A673 (cell line): ENCODE results near the gene N4BP3. TPM values are rescaled to one million over a fixed set of nuclear protein-coding genes. Genes with fewer than 3 reads are reported as not detected.
A peak's percentile ranks its signal among the peaks of the same experiment; 100 is the strongest.

ENCODE experiments used
- BruUV-seq: library from RNA; stranded (reverse); fragments of 400-500 nt; replicated peaks from 2 replicates; lab custom pipeline; 2021; lab: Mats Ljungman, UMichigan
- CTCF ChIA-PET: fragments of 300-600 bp; sonication (Branson Sonifier 250); formaldehyde crosslinking; loops from one replicate; lab custom pipeline; 2022; ENCODE audit warnings: antibody characterized with exemption; lab: Charles Lee
- POLR2A ChIA-PET: fragments of 300-600 bp; sonication (Branson Sonifier 250); formaldehyde crosslinking; loops from one replicate; lab custom pipeline; 2022; ENCODE audit warnings: antibody characterized with exemption; ENCODE audit not compliant: low non-redundant PET; lab: Charles Lee
- DNase-seq: peaks from one replicate; pipeline ENCODE4 v3.0.0-alpha.2; 2015; ENCODE audit warnings: low spot score
- H3K27ac ChIP-seq: fragments of 200-600 bp; sonication (generic); 2 replicates; pipeline ENCODE4 v1.5.1; 2016; ENCODE audit warnings: mixed run types, low read depth, mild to moderate bottlenecking, mixed read lengths, antibody characterized with exemption, low read length; ENCODE audit not compliant: poor library complexity, severe bottlenecking
- H3K27me3 ChIP-seq: fragments of 200-600 bp; sonication (generic); replicated peaks from 2 replicates; pipeline ENCODE4 v1.6.1; 2017; ENCODE audit warnings: mixed run types, low read depth, mild to moderate bottlenecking, mixed read lengths, antibody characterized with exemption, low read length; ENCODE audit not compliant: insufficient read depth, poor library complexity
- H3K36me3 ChIP-seq: fragments of 200-600 bp; sonication (generic); 2 replicates; pipeline ENCODE4 v1.6.1; 2016; ENCODE audit warnings: mixed run types, mild to moderate bottlenecking, mixed read lengths, antibody characterized with exemption, low read length; ENCODE audit not compliant: insufficient read depth, poor library complexity, severe bottlenecking
- H3K4me1 ChIP-seq: fragments of 200-600 bp; sonication (generic); 2 replicates; pipeline ENCODE4 v1.6.1; 2017; ENCODE audit warnings: mixed run types, mild to moderate bottlenecking, mixed read lengths, antibody characterized with exemption, low read length; ENCODE audit not compliant: insufficient read depth, poor library complexity, severe bottlenecking
- H3K4me3 ChIP-seq: fragments of 200-600 bp; sonication (generic); 2 replicates; pipeline ENCODE4 v1.5.1; 2016; ENCODE audit warnings: low read depth, mixed run types, mild to moderate bottlenecking, mixed read lengths, low read length; ENCODE audit not compliant: poor library complexity, severe bottlenecking
- H3K9me3 ChIP-seq: fragments of 200-600 bp; sonication (generic); 2 replicates; pipeline ENCODE4 v1.6.1; 2016; ENCODE audit warnings: mixed run types, low read depth, mild to moderate bottlenecking, mixed read lengths, antibody characterized with exemption, low read length; ENCODE audit not compliant: poor library complexity, severe bottlenecking
- CTCF ChIP-seq: fragments of 300-800, 200-600 bp; sonication (generic); conservative IDR thresholded peaks from 2 replicates; pipeline ENCODE4 v1.5.1; 2017; ENCODE audit warnings: low read depth, mild to moderate bottlenecking, antibody characterized with exemption, low read length, moderate library complexity, mixed read lengths
- EZH2 ChIP-seq: fragments of 200-600 bp; sonication (generic); IDR thresholded peaks from 2 replicates; pipeline ENCODE4 v1.6.1; 2017; ENCODE audit warnings: borderline replicate concordance, low read depth, mild to moderate bottlenecking, mixed read lengths, antibody characterized with exemption, low read length; ENCODE audit not compliant: poor library complexity, severe bottlenecking
- intact Hi-C: fragments of 100-400 bp; cut with micrococcal nuclease; formaldehyde crosslinking; loops from one replicate; pipeline ENCODE4 v1.10.0; 2022; ENCODE audit not compliant: unreplicated experiment
- total RNA-seq: library from RNA; stranded (reverse); gene quantifications from 2 replicates; pipeline ENCODE4 v1.2.3, GENCODE V29; 2021

N4BP3 gene
- total RNA-seq, 1 experiment from 2014 or later = 0.73 TPM

- no TSS peak for BruUV-seq
- intact Hi-C loops = no loop called here
Measured at GRCh38 chr5:178115814-178116142, 2.4 kb downstream of the N4BP3 start.

GRCh38 chr5:178116143-178116885, 3.0 kb downstream of the N4BP3 start:
- no peaks in the 10 kb centered on the region for H3K36me3 ChIP-seq
- TF ChIP-seq CTCF = no peak
- no peak for TF ChIP-seq EZH2
- DNase-seq = peak; percentile 22
- no peaks in the 10 kb centered on the region for H3K27me3 ChIP-seq
- peaks cover 24% of the 10 kb centered on the region for H3K4me1 ChIP-seq
- no peaks in the 10 kb centered on the region for H3K9me3 ChIP-seq
- no TSS peak for BruUV-seq
- H3K4me3 ChIP-seq = no peak overlapping the region
- ChIA-PET POLR2A (no interaction called here), CTCF (no interaction called here)
- intact Hi-C loops = no loop called here
- H3K27ac ChIP-seq = no peak overlapping the region

More at GRCh38 chr5:178115814-178116142, 2.4 kb downstream of the N4BP3 start:
- POLR2A ChIA-PET = no interaction called here
- H3K36me3 ChIP-seq = no peaks in the 10 kb centered on the region
- H3K4me1 ChIP-seq = peaks cover 24% of the 10 kb centered on the region
- DNase-seq = no peak
- no peak overlapping the region for H3K27ac ChIP-seq
- TF ChIP-seq EZH2 (no peak), CTCF (no peak)
- H3K4me3 ChIP-seq = no peak overlapping the region
- H3K27me3 ChIP-seq = no peaks in the 10 kb centered on the region
- CTCF ChIA-PET = no interaction called here
- no peaks in the 10 kb centered on the region for H3K9me3 ChIP-seq

DNA sequence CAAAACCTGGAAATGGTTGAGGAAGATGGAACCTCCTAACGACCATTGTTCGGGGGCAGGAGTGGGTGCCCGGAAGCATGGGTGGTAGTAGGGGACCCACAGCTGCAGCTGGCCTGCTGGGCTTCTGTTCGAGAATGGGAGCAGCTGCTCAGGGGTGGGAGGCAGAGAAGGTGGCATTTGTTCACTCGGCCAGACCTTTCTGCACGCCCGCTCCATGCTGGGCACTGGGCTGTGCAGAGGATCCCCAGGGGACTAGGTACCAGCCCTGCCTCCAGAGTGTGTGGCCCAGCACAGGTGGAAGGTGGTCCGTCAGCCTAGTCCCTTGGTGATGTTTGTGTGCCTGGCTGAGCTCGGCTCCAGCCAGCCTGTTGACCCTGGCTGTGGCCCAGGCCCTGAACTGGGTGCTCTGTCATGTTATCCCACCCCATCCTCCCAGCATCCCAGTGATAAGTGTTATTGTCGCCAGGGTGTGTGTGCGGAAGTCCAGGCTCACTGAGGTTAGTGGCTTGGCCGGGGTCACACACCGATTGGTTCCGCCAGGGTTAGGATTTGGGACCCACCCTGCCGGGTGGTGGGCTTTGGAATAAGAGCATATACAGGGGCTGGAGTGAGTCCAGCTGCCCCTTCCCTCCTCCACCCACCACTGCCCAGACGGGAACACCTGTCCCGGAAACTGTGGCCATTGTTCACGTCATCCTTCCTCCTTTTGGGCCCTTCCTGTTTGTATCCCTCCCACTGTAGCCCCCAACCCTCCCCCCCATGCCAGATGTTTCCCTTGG, 4.8 kb downstream of the N4BP3 start:
- intact Hi-C loops = no loop called here
- TF ChIP-seq CTCF (no peak), EZH2 (no peak)
- ChIA-PET CTCF (interaction anchor here (0.5 kb wide), 1 partner anchor 36 kb away, joined by 3 read pairs; no protein-coding TSS in a partner anchor), POLR2A (no interaction called here)
- Histone ChIP-seq H3K4me1 (peaks cover 24% of the 10 kb centered on the region), H3K9me3 (no peaks in the 10 kb centered on the region), H3K36me3 (no peaks in the 10 kb centered on the region), H3K27ac (no peak overlapping the region), H3K4me3 (no peak overlapping the region), H3K27me3 (no peaks in the 10 kb centered on the region)
- BruUV-seq = no TSS peak
- DNase-seq = no peak
